ENCODE results near the gene GDE1.

The GDE1 gene

DNA sequence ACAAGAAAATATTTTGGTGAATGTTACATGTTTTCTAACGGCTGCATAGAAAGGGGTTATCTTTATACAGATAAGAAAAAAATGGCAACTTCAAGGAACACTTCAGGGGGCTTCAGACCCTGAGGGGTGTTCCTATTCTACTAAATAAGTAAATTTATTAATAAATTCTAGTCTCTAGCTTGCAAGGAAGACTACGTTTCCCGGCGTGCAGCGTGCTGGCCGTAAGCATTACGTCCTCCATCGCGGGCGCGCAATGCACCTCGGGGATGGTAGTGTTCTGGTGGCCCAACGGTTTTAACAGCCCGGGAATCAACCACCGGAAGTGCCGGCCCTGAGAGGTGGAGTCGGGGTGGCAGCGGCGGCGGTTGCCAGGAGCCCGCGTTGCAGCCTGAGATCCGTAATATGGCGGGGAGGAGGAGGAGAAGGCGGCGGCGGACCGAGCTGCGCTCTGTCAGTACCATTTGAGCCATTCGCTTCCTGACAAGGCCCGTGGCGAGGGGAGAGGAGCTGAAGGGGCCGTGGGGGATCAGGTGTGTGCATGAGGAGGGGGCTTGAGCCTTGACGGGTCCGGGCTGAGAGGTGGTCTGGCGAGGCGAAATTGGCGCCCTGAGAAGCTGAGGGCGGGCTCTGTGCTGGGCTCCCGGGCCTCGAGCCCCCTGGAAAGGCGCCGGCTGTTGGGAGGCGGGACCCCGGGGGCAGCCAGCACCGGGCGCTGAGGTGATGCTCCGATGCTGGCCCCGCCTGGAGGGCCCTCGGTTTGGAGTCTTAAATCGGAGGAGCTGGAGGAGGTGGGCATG, 1.9 kb upstream of the GDE1 start, which contains the start of gene CCP110:
Gene CCP110 (plus strand): TSS at position 384 of the 797 bp plus-strand sequence. CDS start 3,940 bp downstream, outside the sequence.
- peak; percentile 89 to 90 for DNase-seq

GRCh38 chr16:19523184-19523558, 1.3 kb upstream of the GDE1 start:
- no peak for DNase-seq

DNA sequence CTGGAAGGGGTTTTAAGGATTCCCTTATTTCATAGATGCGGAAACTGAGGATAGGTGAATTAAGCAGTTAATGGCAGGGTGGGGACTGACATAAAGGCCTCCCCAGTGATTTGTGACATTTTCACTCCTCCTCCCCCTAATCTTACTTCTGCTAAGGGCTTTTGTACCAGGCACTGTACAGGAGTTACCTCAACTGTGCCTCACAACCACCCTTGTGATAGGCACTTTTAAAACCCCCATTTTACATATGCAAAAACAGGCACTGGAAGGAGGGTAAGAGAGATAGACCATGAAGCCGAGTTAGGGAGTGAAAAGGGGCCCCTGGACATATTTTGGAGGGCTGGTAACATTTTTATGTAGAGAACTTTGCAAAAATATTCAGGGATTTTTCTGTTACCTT, 862 bp upstream of the GDE1 start:
- DNase-seq, result no peak

DNA sequence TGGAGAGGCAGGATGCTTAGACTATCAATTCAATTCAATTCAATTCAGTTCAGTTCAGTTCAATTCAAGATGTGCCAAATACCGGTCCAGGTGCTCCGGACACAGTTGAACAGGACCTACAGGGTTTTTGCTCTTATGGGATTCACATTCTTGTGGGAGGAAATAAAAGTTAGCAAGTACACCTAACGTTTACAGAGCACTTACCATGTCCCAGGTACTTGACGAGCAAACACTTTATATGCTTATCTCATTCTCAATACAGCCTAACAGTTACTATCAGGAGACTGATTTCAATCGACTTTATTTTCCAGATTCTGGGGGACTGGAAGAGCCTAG, 467 bp upstream of the GDE1 start:
- DNase-seq, result no peak

DNA sequence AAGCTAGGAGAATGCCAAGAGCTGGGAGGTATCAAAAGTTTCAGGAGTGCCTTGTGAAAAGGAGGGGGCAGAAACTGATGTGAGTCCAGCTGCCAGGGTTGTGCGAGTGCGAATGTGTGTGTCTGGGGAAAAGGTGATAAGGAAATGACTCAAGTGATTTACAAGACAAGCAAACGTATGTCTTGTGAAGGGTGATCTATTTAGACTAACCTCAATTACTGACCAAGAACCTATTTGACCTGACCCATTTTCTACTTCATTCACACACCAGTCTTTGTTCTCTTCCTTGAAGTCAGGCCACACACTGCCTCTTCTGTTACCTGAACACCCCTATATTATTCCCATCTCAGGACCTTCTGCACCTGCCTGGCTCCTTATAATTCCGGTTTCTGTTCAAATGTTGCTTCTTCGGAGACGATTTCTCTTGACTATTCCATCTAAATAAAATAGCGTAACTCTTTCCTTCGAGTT, 1.0 kb downstream of the GDE1 start:
- no peak for DNase-seq

DNA sequence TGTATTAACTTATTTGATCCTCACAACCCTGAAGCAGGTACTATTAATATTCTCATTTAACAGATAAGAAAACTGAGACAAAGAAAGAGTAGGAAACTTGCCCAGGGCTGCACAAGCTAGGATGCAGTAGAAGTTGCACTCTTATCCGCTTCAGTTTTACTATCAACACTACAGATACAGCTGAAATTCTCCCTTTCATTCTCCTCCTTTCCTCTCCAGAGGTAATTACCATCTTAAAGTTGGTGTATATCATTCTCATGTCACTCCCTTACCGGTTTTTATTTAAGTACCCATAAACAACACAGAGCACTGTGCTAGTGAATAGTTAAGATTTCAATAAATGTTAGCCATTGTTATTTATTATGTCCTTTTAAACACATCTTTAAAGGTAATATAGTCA, 3.5 kb downstream of the GDE1 start:
- DNase-seq, result no peak

- no peak for DNase-seq
Observed at GRCh38 chr16:19517424-19518089, 4.3 kb downstream of the GDE1 start.

- no peak for DNase-seq
Observed at GRCh38 chr16:19515757-19516156, 6.1 kb downstream of the GDE1 start.

DNA sequence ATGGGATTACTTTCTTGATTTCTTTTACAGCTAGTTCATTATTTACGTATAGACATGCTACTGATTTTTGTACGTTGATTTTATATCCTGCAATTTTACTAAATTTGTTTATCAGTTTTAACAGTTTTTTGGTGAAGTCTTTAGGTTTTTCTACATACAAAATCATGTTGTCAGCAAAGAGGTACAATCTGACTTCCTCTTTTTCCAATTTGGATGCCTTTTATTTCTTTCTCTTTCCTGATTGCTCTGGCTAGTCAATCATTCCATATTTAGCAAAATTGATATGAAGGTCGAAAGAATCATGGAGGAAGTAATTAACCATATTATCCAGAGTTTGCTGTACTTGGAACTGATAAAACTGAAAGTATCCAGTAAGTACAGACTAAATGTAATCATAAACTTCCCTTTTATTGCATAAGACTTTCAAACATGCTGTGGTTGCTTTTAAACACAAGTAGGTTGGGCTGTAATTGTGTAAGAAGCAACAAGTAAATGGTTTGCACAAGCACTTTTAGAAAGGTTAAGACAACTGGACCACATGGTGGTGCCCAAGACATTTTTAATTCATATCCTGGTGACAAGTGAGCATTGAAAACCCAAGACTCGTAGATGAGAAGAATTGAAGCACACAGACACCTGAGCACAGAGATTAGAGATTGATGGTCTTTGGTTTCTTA, 8.4 kb downstream of the GDE1 start:
- DNase-seq, result no peak

DNA sequence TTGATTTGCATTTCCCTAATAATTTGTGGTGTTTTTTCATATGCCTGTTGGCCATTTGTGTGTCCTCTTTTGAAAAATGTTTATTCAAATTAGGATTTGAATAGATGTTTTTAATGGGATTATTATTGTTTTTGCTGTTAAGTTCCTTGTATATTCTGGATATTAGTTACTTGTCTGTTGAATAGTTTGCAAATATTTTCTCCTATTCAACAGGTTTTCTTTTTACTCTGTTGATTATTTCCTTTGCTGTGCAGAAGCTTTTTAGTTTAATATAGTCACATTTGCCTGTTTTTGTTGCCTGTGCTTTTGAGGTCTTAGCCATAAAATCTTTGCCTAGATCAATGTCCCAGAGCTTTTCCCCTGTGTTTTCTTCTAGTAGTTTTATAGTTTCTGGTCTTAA, 9.6 kb downstream of the GDE1 start:
- no peak for DNase-seq

- DNase-seq, result no peak
Observed at GRCh38 chr16:19507867-19508266, 14.0 kb downstream of the GDE1 start.

DNA sequence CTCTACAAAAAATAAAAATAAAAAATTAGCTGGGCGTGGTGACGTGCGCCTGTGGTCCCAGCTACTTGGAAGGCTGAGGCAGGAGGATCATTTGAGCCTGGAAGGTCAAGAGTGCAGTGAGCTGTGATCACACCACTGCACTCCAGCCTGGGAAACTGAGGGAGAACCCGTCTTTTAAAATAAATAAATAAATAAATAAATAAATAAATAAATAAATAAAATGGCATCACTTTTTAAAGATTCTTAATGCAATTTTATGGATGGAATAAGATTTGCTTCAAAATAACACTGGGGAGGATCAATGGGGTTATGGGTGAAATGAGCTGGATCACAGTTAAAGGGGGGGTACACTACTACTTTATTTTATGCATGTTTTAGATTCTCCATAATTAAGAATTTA, 14.9 kb downstream of the GDE1 start:
- DNase-seq, result no peak

DNA sequence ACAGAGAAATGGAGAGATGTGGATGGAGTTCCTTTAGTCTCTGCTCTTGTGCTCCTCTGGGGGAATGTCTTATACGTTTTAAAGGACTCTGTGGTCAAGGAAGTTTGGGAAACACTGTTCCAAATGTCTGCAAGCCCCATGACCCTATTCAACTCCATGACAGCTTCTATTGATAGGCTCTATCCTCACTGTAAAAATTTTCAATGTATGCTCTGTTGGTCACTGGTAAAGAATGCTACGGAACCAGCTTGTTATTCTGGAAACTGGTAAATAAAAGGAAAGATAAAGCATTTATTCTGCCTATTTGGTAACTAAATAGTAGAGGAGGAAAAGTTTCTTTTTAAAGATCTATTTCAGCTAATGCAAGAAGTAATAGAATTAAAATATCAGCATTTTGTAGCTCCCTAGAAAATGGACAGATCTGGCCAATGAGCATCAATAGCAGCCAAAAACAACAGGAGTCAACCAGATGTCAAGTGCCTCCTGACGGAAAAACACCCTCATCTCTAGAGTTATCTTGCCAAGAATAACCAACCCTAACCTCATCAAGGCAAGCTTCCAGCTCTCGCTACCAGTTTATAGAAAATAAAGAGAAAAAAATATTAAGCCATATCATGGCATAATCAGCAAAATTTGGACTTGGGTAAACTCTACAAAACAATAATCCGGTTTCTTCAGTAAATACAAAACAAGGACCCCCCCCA, 16.1 kb downstream of the GDE1 start:
- no peak for DNase-seq

- no peak for DNase-seq
Observed at GRCh38 chr16:19503461-19504075, 18.3 kb downstream of the GDE1 start.

GRCh38 chr16:19502395-19503131, 19.3 kb downstream of the GDE1 start:
- peak; percentile 67 to 70 for DNase-seq

GRCh38 chr16:19499481-19499880, 22.4 kb downstream of the GDE1 start:
- no peak for DNase-seq

- no peak for DNase-seq
Observed at GRCh38 chr16:19499006-19499405, 22.9 kb downstream of the GDE1 start.

DNA sequence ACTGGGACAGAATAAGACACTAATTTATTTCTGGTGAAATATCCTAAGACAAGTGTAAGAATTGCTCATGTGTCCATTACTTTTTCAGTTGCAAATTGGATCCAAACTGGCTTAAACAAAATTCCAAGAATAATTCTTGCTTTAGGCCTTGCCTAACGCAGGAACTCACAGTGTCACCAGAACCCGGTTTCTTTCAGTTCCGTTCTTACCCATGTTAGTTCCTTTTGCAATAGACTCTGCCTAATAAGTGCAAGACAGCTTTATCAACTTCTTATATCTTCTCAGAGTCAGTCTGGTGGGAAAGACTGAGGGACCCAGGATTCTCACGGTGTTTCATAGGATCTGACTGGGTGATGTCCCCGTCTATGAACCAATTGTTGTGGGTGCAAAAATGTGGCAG, 24.7 kb downstream of the GDE1 start:
- DNase-seq, result no peak

GRCh38 chr16:19490619-19491018, 31.3 kb downstream of the GDE1 start:
- DNase-seq, result no peak

DNA sequence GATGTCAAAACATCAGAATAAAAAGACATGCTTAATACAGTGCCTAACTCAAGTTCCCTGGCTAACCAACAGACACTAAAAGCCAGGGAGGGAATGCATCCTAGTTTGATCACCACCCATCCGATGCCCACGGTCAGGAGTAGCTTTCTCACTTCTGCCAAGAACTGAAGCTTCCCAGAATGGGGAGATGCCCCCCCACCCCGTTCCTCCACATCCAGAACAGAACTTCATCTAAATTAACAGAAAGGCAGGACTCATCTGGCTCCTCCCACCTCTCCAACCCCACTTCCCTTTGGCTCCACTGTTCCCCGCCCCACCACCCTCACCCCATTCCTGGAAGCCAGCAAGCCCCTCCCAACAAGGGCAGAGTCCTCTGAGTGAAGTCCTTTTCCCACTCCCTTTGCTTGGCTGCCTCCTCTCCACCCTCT, 33.7 kb downstream of the GDE1 start:
- DNase-seq, result no peak

GRCh38 chr16:19486750-19487325, 35.1 kb downstream of the GDE1 start:
- DNase-seq, result no peak

- DNase-seq, result no peak
Observed at GRCh38 chr16:19486051-19486450, 35.8 kb downstream of the GDE1 start.
